ENCODE results near the gene VPS35L.

DNA sequence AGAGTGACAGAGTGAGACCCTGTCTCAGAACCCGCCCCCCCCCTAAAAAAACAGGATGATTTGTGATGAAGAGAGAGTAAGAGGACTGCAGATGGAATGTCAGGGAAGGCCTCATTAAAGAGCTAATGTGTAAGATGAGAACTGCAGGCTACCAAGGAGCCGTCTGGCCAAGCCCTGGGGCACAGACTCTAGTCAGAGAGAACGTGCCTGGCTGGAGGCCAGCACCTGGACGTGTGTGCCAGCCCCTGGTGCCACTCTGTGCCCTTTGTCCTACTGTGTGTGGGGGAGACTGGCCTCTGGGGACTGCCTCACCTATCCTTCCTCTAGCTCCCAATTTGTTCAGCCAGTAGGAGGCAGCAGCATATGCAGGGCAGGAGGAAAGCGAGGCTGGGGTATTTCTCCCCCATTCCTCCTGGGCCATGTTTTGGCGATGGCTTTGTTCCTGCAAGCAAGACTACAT is 125.4 kb downstream of the VPS35L start:
- TF ChIP-seq CTCF (conservative IDR thresholded peaks at IDR 0.05 in 1 of 2, IDR thresholded peaks at IDR 0.05 in 1 of 2; ENCODE audit: extremely low read depth in 1 of 2, insufficient read depth in 1 of 2, low read depth in 1 of 2, low read length in 2 of 2) (peak in 1 of 2 donors; percentile 25), EZH2 (IDR thresholded peaks at IDR 0.05; ENCODE audit: borderline replicate concordance, low read length) (no peak)
